ENCODE measurements around the gene CYP20A1. TPM values are rescaled to one million over a fixed set of nuclear protein-coding genes. Genes with fewer than 3 reads are reported as not detected.

The CYP20A1 gene
- total and polyA plus RNA-seq, 9 of the 15 experiments (the other 6 are each of a cell fraction or from before 2014, with no cell fraction given) = 10.3 to 31.7 (median 12.4) TPM

- no peaks in the 10 kb centered on the region for H4K20me1 ChIP-seq (replicated peaks; ENCODE audit: control insufficient read depth, insufficient read depth, low read length)
- H3K4me3 ChIP-seq = no peak overlapping the region
- no peak overlapping the region for H3K9ac ChIP-seq (ENCODE audit: insufficient read depth in 1 of 2, low read depth in 2 of 2, low read length in 2 of 2)
- intact Hi-C loops (cut with micrococcal nuclease) (no loop called here), in situ Hi-C loops (cut with MboI) (no loop called here)
- H2AFZ ChIP-seq (ENCODE audit: low read depth, low read length) = no peak overlapping the region
- no peak overlapping the region for H3K27ac ChIP-seq (ENCODE audit: extremely low read depth, low read depth, low read length)
- TF ChIP-seq PHF8 (IDR thresholded peaks at IDR 0.05; ENCODE audit: borderline replicate concordance, low read length) (no peak), ZNF316 (IDR thresholded peaks at IDR 0.05) (peak; percentile 22; the same call in 1 of the 2 replicates), PURB (CRISPR knock-in tag; IDR thresholded peaks at IDR 0.05; ENCODE audit: low read depth) (no peak)
- WGBS (ENCODE audit: insufficient coverage, low coverage, missing lambda C conversion rate) = 100% methylated on average over 1 of the region's 1 CpG
- no peaks in the 10 kb centered on the region; a peak in 1 of 5 replicates for H3K4me1 ChIP-seq (replicated peaks in 1 of 2; ENCODE audit: control insufficient read depth in 2 of 2, insufficient read depth in 2 of 2, low read length in 2 of 2)
- no peaks in the 10 kb centered on the region for H3K27me3 ChIP-seq (ENCODE audit: control insufficient read depth in 2 of 2, insufficient read depth in 2 of 2, low read length in 2 of 2)
- H3K36me3 ChIP-seq (ENCODE audit: control insufficient read depth, insufficient read depth, low read length) = peaks cover 4% of the 10 kb centered on the region; the same call in 1 of the 3 replicates
- ATAC-seq (no peak), DNase-seq (ENCODE audit: extremely low read depth in 1 of 4, low spot score in 3 of 4) (no peak), FAIRE-seq (no peak)
- H3K9me1 ChIP-seq (ENCODE audit: control insufficient read depth, insufficient read depth, low read length) = no peaks in the 10 kb centered on the region
- no peaks in the 10 kb centered on the region for H3K79me2 ChIP-seq (ENCODE audit: control insufficient read depth, insufficient read depth, low read length)
- no peaks in the 10 kb centered on the region for H3K9me3 ChIP-seq (replicated peaks; ENCODE audit: control insufficient read depth, insufficient read depth, low read depth, low read length)
- no TSS peak for BruUV-seq (replicated peaks)
- ChIA-PET POLR2A (no interaction called here), CTCF (ENCODE audit: low intra/inter-chr PET ratio) (no interaction called here)
- H3K4me2 ChIP-seq (ENCODE audit: insufficient read depth, low read length) = no peak overlapping the region
Measured at GRCh38 chr2:203209538-203209937, 29.3 kb upstream of the CYP20A1 start.

- Histone ChIP-seq H2AFZ (ENCODE audit: low read depth, low read length) (no peak overlapping the region), H3K36me3 (ENCODE audit: control insufficient read depth, insufficient read depth, low read length) (0 out of 3 replicates have a peak, but pooled peaks cover 2% of the 10 kb centered on the region), H3K9me1 (ENCODE audit: control insufficient read depth, insufficient read depth, low read length) (no peaks in the 10 kb centered on the region), H3K27ac (ENCODE audit: extremely low read depth, low read depth, low read length) (no peak overlapping the region), H3K9me3 (replicated peaks; ENCODE audit: control insufficient read depth, insufficient read depth, low read depth, low read length) (no peaks in the 10 kb centered on the region), H3K4me2 (ENCODE audit: insufficient read depth, low read length) (no peak overlapping the region), H3K79me2 (ENCODE audit: control insufficient read depth, insufficient read depth, low read length) (no peaks in the 10 kb centered on the region), H3K4me1 (replicated peaks in 1 of 2; ENCODE audit: control insufficient read depth in 2 of 2, insufficient read depth in 2 of 2, low read length in 2 of 2) (no peaks in the 10 kb centered on the region), H3K9ac (ENCODE audit: insufficient read depth in 1 of 2, low read depth in 2 of 2, low read length in 2 of 2) (no peak overlapping the region), H4K20me1 (replicated peaks; ENCODE audit: control insufficient read depth, insufficient read depth, low read length) (no peaks in the 10 kb centered on the region), H3K4me3 (no peak overlapping the region), H3K27me3 (ENCODE audit: control insufficient read depth in 2 of 2, insufficient read depth in 2 of 2, low read length in 2 of 2) (no peaks in the 10 kb centered on the region)
- BruUV-seq (replicated peaks) = no TSS peak
- intact Hi-C loops (cut with micrococcal nuclease) (loop anchor here (1.0 to 2.0 kb wide), 2 partner anchors 169 to 229 kb away; no protein-coding TSS in a partner anchor), in situ Hi-C loops (cut with MboI) (no loop called here)
- CTCF ChIA-PET (ENCODE audit: low intra/inter-chr PET ratio) = interaction anchor here (0.8 kb wide), 1 partner anchor 228 kb away, joined by 3 read pairs; no protein-coding TSS in a partner anchor
- POLR2A ChIA-PET = interaction anchor here (1.7 kb wide), 1 partner anchor 12 kb away, joined by 3 read pairs; no protein-coding TSS in a partner anchor
- peak; percentile 90 for FAIRE-seq
- peak; percentile 85 for ATAC-seq
- TF ChIP-seq, protein P1, sequence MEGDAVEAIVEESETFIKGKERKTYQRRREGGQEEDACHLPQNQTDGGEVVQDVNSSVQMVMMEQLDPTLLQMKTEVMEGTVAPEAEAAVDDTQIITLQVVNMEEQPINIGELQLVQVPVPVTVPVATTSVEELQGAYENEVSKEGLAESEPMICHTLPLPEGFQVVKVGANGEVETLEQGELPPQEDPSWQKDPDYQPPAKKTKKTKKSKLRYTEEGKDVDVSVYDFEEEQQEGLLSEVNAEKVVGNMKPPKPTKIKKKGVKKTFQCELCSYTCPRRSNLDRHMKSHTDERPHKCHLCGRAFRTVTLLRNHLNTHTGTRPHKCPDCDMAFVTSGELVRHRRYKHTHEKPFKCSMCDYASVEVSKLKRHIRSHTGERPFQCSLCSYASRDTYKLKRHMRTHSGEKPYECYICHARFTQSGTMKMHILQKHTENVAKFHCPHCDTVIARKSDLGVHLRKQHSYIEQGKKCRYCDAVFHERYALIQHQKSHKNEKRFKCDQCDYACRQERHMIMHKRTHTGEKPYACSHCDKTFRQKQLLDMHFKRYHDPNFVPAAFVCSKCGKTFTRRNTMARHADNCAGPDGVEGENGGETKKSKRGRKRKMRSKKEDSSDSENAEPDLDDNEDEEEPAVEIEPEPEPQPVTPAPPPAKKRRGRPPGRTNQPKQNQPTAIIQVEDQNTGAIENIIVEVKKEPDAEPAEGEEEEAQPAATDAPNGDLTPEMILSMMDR (IDR thresholded peaks at IDR 0.05 in 2 of 3, conservative IDR thresholded peaks at IDR 0.05 in 1 of 3; ENCODE audit: insufficient read depth in 2 of 3, low read depth in 1 of 3, low read length in 3 of 3) = peak; percentile 57 to 62 (median 61)
- TF ChIP-seq SMC3 (conservative IDR thresholded peaks at IDR 0.05; ENCODE audit: insufficient read depth, low read depth, low read length) (peak; percentile 47), RBM17 (IDR thresholded peaks at IDR 0.05; ENCODE audit: borderline replicate concordance, low read depth, low read length) (no peak), ELF4 (CRISPR knock-in tag; IDR thresholded peaks at IDR 0.05) (no peak), RAD21 (CRISPR knock-in tag; conservative IDR thresholded peaks at IDR 0.05 in 1 of 2, IDR thresholded peaks at IDR 0.05 in 1 of 2) (peak in 1 of 2 experiments; percentile 61; a peak in 2 of 4 replicates)
- WGBS (ENCODE audit: insufficient coverage, low coverage, missing lambda C conversion rate) = 94% methylated on average over 2 of the region's 2 CpGs
- DNase-seq (ENCODE audit: extremely low read depth in 1 of 4, low spot score in 3 of 4) = peak in 1 of 4 experiments; percentile 35
Measured at GRCh38 chr2:203225423-203226039, 13.3 kb upstream of the CYP20A1 start.

All from K562 (cell line).